NCI-H748 (cell line): ENCODE measurements around the gene ARMC3.
A peak's percentile ranks its signal among the peaks of the same experiment; 100 is the strongest.
"Not testable (repeated sequence)": the region's sequence is repeated elsewhere in the genome, so short reads cannot be mapped to it uniquely, and the experiment has no call there.

Experiments used
- DNase-seq: peaks from one replicate; lab custom pipeline; 2025; ENCODE audit not compliant: unreplicated experiment; lab: John Stamatoyannopoulos, UW

ARMC3 gene

GRCh38 chr10:23070092-23070912 is 142.4 kb downstream of the ARMC3 start:
- not testable (repeated sequence) for DNase-seq

- peak; percentile 72 for DNase-seq
Observed at GRCh38 chr10:23070913-23071218, 143.0 kb downstream of the ARMC3 start.

- DNase-seq = not testable (repeated sequence)
Observed at GRCh38 chr10:23072593-23072992, 144.7 kb downstream of the ARMC3 start.

- no peak for DNase-seq
Observed at GRCh38 chr10:23073527-23073926, 145.7 kb downstream of the ARMC3 start.

GRCh38 chr10:23075672-23076071 is 147.8 kb downstream of the ARMC3 start:
- DNase-seq = no peak

- no peak for DNase-seq
Observed at GRCh38 chr10:23078114-23078513, 150.3 kb downstream of the ARMC3 start.

GRCh38 chr10:23079700-23080099 is 151.8 kb downstream of the ARMC3 start:
- DNase-seq = peak; percentile 3

- DNase-seq = no peak
Observed at GRCh38 chr10:23080262-23080661, 152.4 kb downstream of the ARMC3 start.

- DNase-seq = no peak
Observed at GRCh38 chr10:23081221-23081750, 153.4 kb downstream of the ARMC3 start.

- peak; percentile 5 for DNase-seq
Observed at GRCh38 chr10:23081891-23082290, 154.0 kb downstream of the ARMC3 start.
